Astrocyte (in vitro differentiated cells and primary cell): Measurements from ENCODE around the gene SEMG1. TPM values are rescaled to one million over a fixed set of nuclear protein-coding genes. Genes with fewer than 3 reads are reported as not detected.

Experiments used
- DNase-seq: peaks from one replicate; pipeline ENCODE4 v3.0.0-alpha.2; 2010; ENCODE audit warnings: low read depth
- FAIRE-seq: peaks from 2 replicates; lab custom pipeline; 2011; peaks lifted over from hg19 to GRCh38; lab: Jason Lieb, UNC
- H2AFZ ChIP-seq: 2 replicates; pipeline ENCODE4 v1.6.0; 2012; ENCODE audit warnings: low read depth, low read length, inconsistent platforms
- H3K27ac ChIP-seq: 2 replicates; pipeline ENCODE4 v1.5.1; 2011; ENCODE audit warnings: low read depth, low read length, inconsistent platforms
- H3K27me3 ChIP-seq: 2 replicates; pipeline ENCODE4 v1.6.0; 2011; ENCODE audit warnings: low read length, inconsistent platforms; ENCODE audit not compliant: insufficient read depth
- H3K36me3 ChIP-seq: 2 replicates; pipeline ENCODE4 v1.5.1; 2011; ENCODE audit warnings: low read length, inconsistent platforms; ENCODE audit not compliant: insufficient read depth
- H3K4me1 ChIP-seq: 2 replicates; pipeline ENCODE4 v1.5.1; 2011; ENCODE audit warnings: low read length, inconsistent platforms; ENCODE audit not compliant: insufficient read depth
- H3K4me2 ChIP-seq: 2 replicates; pipeline ENCODE4 v1.6.0; 2012; ENCODE audit warnings: low read length, inconsistent platforms
- H3K4me3 ChIP-seq: 2 replicates; pipeline ENCODE4 v1.5.1; 2011; ENCODE audit warnings: low read depth, mild to moderate bottlenecking, low read length, inconsistent platforms; ENCODE audit not compliant: insufficient read depth
- H3K79me2 ChIP-seq: 2 replicates; pipeline ENCODE4 v1.6.0; 2012; ENCODE audit warnings: mild to moderate bottlenecking, low read length, inconsistent platforms; ENCODE audit not compliant: insufficient read depth
- H3K9ac ChIP-seq: 2 replicates; pipeline ENCODE4 v1.6.0; 2012; ENCODE audit warnings: mild to moderate bottlenecking, low read length, inconsistent platforms
- H3K9me3 ChIP-seq: 2 replicates; pipeline ENCODE4 v1.5.1; 2012; ENCODE audit warnings: low read depth, mild to moderate bottlenecking, low read length, inconsistent platforms; ENCODE audit not compliant: insufficient read depth
- H4K20me1 ChIP-seq: 2 replicates; pipeline ENCODE4 v1.6.0; 2012; ENCODE audit warnings: low read length, inconsistent platforms; ENCODE audit not compliant: insufficient read depth
- H3K27ac Mint-ChIP-seq: one replicate; pipeline ENCODE4 v1.8.0; 2021; ENCODE audit warnings: mild to moderate bottlenecking, mixed read lengths; ENCODE audit not compliant: unreplicated experiment
- H3K27me3 Mint-ChIP-seq: one replicate; pipeline ENCODE4 v1.8.0; 2021; ENCODE audit warnings: low read depth, mixed read lengths; ENCODE audit not compliant: unreplicated experiment
- H3K36me3 Mint-ChIP-seq: one replicate; pipeline ENCODE4 v1.8.0; 2021; ENCODE audit warnings: low read depth, mixed read lengths; ENCODE audit not compliant: unreplicated experiment
- H3K4me1 Mint-ChIP-seq: one replicate; pipeline ENCODE4 v1.8.0; 2021; ENCODE audit warnings: low read depth, mixed read lengths; ENCODE audit not compliant: unreplicated experiment
- H3K4me3 Mint-ChIP-seq: one replicate; pipeline ENCODE4 v1.8.0; 2021; ENCODE audit warnings: mild to moderate bottlenecking, moderate library complexity, mixed read lengths; ENCODE audit not compliant: unreplicated experiment
- H3K9me3 Mint-ChIP-seq: one replicate; pipeline ENCODE4 v1.8.0; 2021; ENCODE audit warnings: mild to moderate bottlenecking, mixed read lengths; ENCODE audit not compliant: unreplicated experiment
- EZH2 ChIP-seq: IDR thresholded peaks from 2 replicates; pipeline ENCODE4 v1.6.1; 2012; ENCODE audit warnings: mild to moderate bottlenecking, low read length, inconsistent platforms; ENCODE audit not compliant: insufficient read depth
- total RNA-seq: library from RNA; stranded (reverse); gene quantifications from 2 replicates; pipeline ENCODE4 v1.2.1, GENCODE V29; 2021
- TF ChIP-seq, protein P1 (sequence below): IDR thresholded peaks from 2 replicates; pipeline ENCODE4 v1.5.1; 2011; ENCODE audit warnings: low read depth, mild to moderate bottlenecking, inconsistent platforms, low read length, moderate library complexity; ENCODE audit not compliant: insufficient read depth

Gene SEMG1
- total RNA-seq, 1 donor from 2014 or later = not detected

GRCh38 chr20:45164906-45165305 lies 41.9 kb upstream of the SEMG1 start:
- Mint-ChIP-seq H3K9me3 (peaks cover 8% of the 10 kb centered on the region), H3K27me3 (peaks cover 6% of the 10 kb centered on the region), H3K27ac (no peak overlapping the region), H3K4me3 (no peak overlapping the region), H3K36me3 (no peaks in the 10 kb centered on the region), H3K4me1 (no peaks in the 10 kb centered on the region)
- no peaks in the 10 kb centered on the region for H4K20me1 ChIP-seq
- no peaks in the 10 kb centered on the region for H3K27me3 ChIP-seq
- DNase-seq (no peak), FAIRE-seq (no peak)
- H3K79me2 ChIP-seq = no peaks in the 10 kb centered on the region
- TF ChIP-seq, protein P1, sequence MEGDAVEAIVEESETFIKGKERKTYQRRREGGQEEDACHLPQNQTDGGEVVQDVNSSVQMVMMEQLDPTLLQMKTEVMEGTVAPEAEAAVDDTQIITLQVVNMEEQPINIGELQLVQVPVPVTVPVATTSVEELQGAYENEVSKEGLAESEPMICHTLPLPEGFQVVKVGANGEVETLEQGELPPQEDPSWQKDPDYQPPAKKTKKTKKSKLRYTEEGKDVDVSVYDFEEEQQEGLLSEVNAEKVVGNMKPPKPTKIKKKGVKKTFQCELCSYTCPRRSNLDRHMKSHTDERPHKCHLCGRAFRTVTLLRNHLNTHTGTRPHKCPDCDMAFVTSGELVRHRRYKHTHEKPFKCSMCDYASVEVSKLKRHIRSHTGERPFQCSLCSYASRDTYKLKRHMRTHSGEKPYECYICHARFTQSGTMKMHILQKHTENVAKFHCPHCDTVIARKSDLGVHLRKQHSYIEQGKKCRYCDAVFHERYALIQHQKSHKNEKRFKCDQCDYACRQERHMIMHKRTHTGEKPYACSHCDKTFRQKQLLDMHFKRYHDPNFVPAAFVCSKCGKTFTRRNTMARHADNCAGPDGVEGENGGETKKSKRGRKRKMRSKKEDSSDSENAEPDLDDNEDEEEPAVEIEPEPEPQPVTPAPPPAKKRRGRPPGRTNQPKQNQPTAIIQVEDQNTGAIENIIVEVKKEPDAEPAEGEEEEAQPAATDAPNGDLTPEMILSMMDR = no peak
- TF ChIP-seq EZH2 = no peak
- H3K36me3 ChIP-seq = no peaks in the 10 kb centered on the region
- H3K9ac ChIP-seq = no peak overlapping the region
- peaks cover 2% of the 10 kb centered on the region for H3K9me3 ChIP-seq
- H2AFZ ChIP-seq = no peak overlapping the region
- no peak overlapping the region for H3K4me2 ChIP-seq
- H3K4me3 ChIP-seq = no peak overlapping the region
- H3K4me1 ChIP-seq = no peaks in the 10 kb centered on the region
- H3K27ac ChIP-seq = no peak overlapping the region

GRCh38 chr20:45173522-45173921 lies 33.3 kb upstream of the SEMG1 start:
- no peak overlapping the region for H3K4me3 Mint-ChIP-seq
- H3K36me3 Mint-ChIP-seq = no peaks in the 10 kb centered on the region
- H3K4me1 Mint-ChIP-seq = no peaks in the 10 kb centered on the region
- no peak for DNase-seq
- H3K9ac ChIP-seq = no peak overlapping the region
- TF ChIP-seq, protein P1 = no peak
- H3K27me3 Mint-ChIP-seq = peaks cover 7% of the 10 kb centered on the region
- H3K27ac ChIP-seq = no peak overlapping the region
- H3K27me3 ChIP-seq = no peaks in the 10 kb centered on the region
- no peak overlapping the region for H3K4me3 ChIP-seq
- H4K20me1 ChIP-seq = no peaks in the 10 kb centered on the region
- no peaks in the 10 kb centered on the region for H3K36me3 ChIP-seq
- no peak overlapping the region for H2AFZ ChIP-seq
- no peaks in the 10 kb centered on the region for H3K4me1 ChIP-seq
- H3K79me2 ChIP-seq = no peaks in the 10 kb centered on the region
- no peaks in the 10 kb centered on the region for H3K9me3 ChIP-seq
- no peak overlapping the region for H3K4me2 ChIP-seq
- no peak for FAIRE-seq
- H3K27ac Mint-ChIP-seq = no peak overlapping the region
- H3K9me3 Mint-ChIP-seq = no peaks in the 10 kb centered on the region

DNA sequence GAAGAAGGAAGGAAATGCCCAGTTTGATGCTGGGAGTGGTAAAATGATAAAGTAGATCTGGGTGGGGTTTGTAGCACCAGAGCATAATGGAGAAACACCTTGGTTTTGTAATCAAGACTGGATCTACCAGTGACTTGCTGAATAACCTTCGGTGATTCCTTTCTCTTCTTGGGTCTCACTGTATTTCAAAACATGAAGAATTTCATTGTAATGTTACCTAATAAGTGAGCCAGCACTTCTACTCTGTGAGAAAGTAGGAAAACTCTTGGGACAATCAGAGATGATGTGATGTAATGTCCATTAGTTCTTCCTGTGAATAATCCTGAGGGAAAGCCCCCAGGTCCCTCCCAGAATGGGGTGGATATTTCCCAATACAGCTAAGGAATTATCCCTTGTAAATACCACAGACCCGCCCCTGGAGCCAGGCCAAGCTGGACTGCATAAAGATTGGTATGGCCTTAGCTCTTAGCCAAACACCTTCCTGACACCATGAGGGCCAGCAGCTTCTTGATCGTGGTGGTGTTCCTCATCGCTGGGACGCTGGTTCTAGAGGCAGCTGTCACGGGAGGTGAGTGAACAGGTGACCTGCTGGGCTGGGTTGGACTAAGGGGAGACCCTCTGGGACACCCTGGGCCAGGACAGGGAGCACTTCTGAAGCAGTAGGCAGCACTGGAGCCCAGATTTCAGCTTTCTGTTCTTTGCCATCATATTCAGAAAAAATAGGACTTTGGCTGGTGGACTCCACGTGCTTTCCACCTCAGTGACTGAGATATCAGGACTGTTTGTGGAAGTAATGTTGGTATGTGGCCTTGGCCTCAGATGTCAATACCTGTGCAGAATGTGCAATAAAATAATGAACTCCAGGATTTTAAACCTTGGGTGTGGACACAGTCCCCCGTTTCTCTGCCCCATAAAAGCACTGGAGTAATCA lies 32.1 kb upstream of the SEMG1 start, which contains the start of gene PI3:
TSS of gene PI3 (plus strand) at position 469 of the 931 bp plus-strand sequence. CDS start at position 490, 21 bp downstream.
- Histone ChIP-seq H3K4me2 (no peak within 1 kb of the TSS), H2AFZ (no peak within 1 kb of the TSS), H3K4me3 (no peak within 1 kb of the TSS), H4K20me1 (no peaks in the 10 kb centered on the region), H3K36me3 (no peaks in the 10 kb centered on the region), H3K9ac (no peak within 1 kb of the TSS), H3K27me3 (no peaks in the 10 kb centered on the region), H3K4me1 (no peaks in the 10 kb centered on the region), H3K79me2 (no peaks in the 10 kb centered on the region), H3K27ac (no peak within 1 kb of the TSS), H3K9me3 (no peaks in the 10 kb centered on the region)
- H3K36me3 Mint-ChIP-seq = no peaks in the 10 kb centered on the region
- H3K27ac Mint-ChIP-seq = no peak within 1 kb of the TSS
- peaks cover 7% of the 10 kb centered on the region for H3K27me3 Mint-ChIP-seq
- DNase-seq (peak; percentile 2), FAIRE-seq (no peak)
- TF ChIP-seq EZH2 = no peak
- TF ChIP-seq, protein P1 = no peak
- H3K4me3 Mint-ChIP-seq = no peak within 1 kb of the TSS
- H3K9me3 Mint-ChIP-seq = no peaks in the 10 kb centered on the region
- no peaks in the 10 kb centered on the region for H3K4me1 Mint-ChIP-seq
